Transverse colon (tissue), 4 donors: ENCODE results near the gene NAA40.

Experiments
- CTCF ChIP-seq, 5 experiments: fragments of 200-600 bp in 3 of 5; fragments of 450-650 bp in 2 of 5; sonication (generic) in 3 of 5; IDR thresholded peaks; 1 replicate in 2 of 5; 2 replicates in 3 of 5; pipeline ENCODE4 v1.5.1; 2016 to 2017; ENCODE audit warnings: antibody characterized with exemption in 5 of 5, inconsistent platforms in 3 of 5, mild to moderate bottlenecking in 2 of 5, moderate library complexity in 1 of 5
- EP300 ChIP-seq: sonication (generic); formaldehyde crosslinking; IDR thresholded peaks from one replicate; pipeline ENCODE4 v1.6.1; 2017; ENCODE audit warnings: antibody characterized with exemption, low read depth
- POLR2A ChIP-seq: fragments of 450-650 bp; IDR thresholded peaks from one replicate; pipeline ENCODE4 v1.6.1; 2016; ENCODE audit warnings: antibody characterized with exemption, mild to moderate bottlenecking, moderate library complexity
- POLR2AphosphoS5 ChIP-seq, 3 donors: sonication (generic); formaldehyde crosslinking; IDR thresholded peaks; one replicate each; pipeline ENCODE4 v1.6.1; 2016; ENCODE audit warnings: antibody characterized with exemption in 3 of 3

GRCh38 chr11:63996512-63996911 lies 57.7 kb downstream of the NAA40 start:
- no peak for TF ChIP-seq POLR2AphosphoS5 (IDR thresholded peaks at IDR 0.05)
- no peak for TF ChIP-seq EP300
- no peak for TF ChIP-seq POLR2A
- TF ChIP-seq CTCF (IDR thresholded peaks at IDR 0.05), result no peak
